Activated CD4-positive, alpha-beta T cell treated with anti-CD3 and anti-CD28 coated beads, Interleukin-2, amount 10 ng/mL, durations not matched to agents 24 days and 14 days (primary cell): ENCODE measurements around the gene CCDC57. TPM values are rescaled to one million over a fixed set of nuclear protein-coding genes. Genes with fewer than 3 reads are reported as not detected.
"Not testable (repeated sequence)": the region's sequence is repeated elsewhere in the genome, so short reads cannot be mapped to it uniquely, and the experiment has no call there.

ENCODE experiments used
- DNase-seq: peaks from one replicate; pipeline ENCODE4 v3.0.0; 2022
- H3K27ac Mint-ChIP-seq: one replicate; pipeline ENCODE4 v1.8.0; 2022; ENCODE audit warnings: mild to moderate bottlenecking, mixed read lengths
- H3K27me3 Mint-ChIP-seq: one replicate; pipeline ENCODE4 v1.8.0; 2022; ENCODE audit warnings: mixed read lengths
- H3K36me3 Mint-ChIP-seq: one replicate; pipeline ENCODE4 v1.8.0; 2022; ENCODE audit warnings: low read depth, mild to moderate bottlenecking, mixed read lengths
- H3K4me1 Mint-ChIP-seq: one replicate; pipeline ENCODE4 v1.8.0; 2021; ENCODE audit warnings: mixed read lengths
- H3K4me3 Mint-ChIP-seq: one replicate; pipeline ENCODE4 v1.8.0; 2022; ENCODE audit warnings: mild to moderate bottlenecking, moderate library complexity, mixed read lengths
- H3K9me3 Mint-ChIP-seq: one replicate; pipeline ENCODE4 v1.8.0; 2021; ENCODE audit warnings: mixed read lengths
- intact Hi-C: fragments of 100-400 bp; cut with micrococcal nuclease; formaldehyde crosslinking; loops from one replicate; pipeline ENCODE4 v1.15.1; 2023
- total RNA-seq: library from RNA; stranded (reverse); gene quantifications from 2 replicates; pipeline ENCODE4 v1.2.3, GENCODE V29; 2022

The CCDC57 gene
- total RNA-seq, 1 donor from 2014 or later = 58.4 TPM

DNA sequence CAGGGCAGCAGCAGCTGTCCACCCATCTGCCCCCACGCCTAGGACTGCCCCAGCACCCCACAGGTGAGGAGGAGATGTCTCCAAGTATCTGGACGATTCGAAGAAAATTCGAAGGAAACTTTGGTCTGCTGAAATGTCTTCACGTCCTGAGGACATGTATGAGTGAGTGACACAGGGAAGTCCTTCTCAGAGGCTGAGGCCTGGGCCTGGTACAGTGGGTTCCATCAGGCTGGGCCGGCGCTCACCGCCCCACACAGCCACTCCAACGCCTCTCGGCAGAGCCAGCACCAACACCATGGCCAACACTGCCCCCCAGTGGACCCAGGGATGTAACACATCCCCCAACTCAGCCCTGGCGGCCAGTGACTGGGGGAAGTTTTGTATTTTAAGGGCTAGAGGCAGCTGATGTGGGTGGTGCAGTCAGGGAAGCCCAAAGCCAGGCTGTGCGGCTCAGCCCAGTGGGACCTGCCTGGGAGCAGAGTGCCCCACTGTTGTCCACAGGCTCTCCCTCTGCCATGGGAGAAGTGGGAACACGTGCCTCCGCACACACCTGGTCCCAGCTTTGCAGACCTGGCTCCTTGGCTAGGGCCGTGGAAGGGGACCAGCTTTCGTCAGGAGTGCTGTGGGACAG, 58.8 kb downstream of the CCDC57 start:
- Mint-ChIP-seq H3K9me3 (peaks cover 3% of the 10 kb centered on the region), H3K27me3 (no peaks in the 10 kb centered on the region), H3K4me1 (peaks cover 5% of the 10 kb centered on the region), H3K36me3 (peaks cover 7% of the 10 kb centered on the region), H3K4me3 (no peak overlapping the region), H3K27ac (no peak overlapping the region)
- intact Hi-C loops = loop anchor here (1.0 to 10.0 kb wide), 4 partner anchors 56 to 199 kb away; partner anchors contain the start of genes CENPX, FASN and LRRC45
- peak; percentile 95 for DNase-seq

- Mint-ChIP-seq H3K27ac (no peak overlapping the region), H3K4me3 (no peak overlapping the region), H3K9me3 (peaks cover 3% of the 10 kb centered on the region), H3K36me3 (peaks cover 8% of the 10 kb centered on the region), H3K4me1 (peaks cover 5% of the 10 kb centered on the region), H3K27me3 (no peaks in the 10 kb centered on the region)
- intact Hi-C loops = loop anchor here (2.0 to 10.0 kb wide), 2 partner anchors 130 to 198 kb away; partner anchors contain the start of genes CENPX and LRRC45
- DNase-seq = no peak
Observed at GRCh38 chr17:82153295-82153691, 59.3 kb downstream of the CCDC57 start.

DNA sequence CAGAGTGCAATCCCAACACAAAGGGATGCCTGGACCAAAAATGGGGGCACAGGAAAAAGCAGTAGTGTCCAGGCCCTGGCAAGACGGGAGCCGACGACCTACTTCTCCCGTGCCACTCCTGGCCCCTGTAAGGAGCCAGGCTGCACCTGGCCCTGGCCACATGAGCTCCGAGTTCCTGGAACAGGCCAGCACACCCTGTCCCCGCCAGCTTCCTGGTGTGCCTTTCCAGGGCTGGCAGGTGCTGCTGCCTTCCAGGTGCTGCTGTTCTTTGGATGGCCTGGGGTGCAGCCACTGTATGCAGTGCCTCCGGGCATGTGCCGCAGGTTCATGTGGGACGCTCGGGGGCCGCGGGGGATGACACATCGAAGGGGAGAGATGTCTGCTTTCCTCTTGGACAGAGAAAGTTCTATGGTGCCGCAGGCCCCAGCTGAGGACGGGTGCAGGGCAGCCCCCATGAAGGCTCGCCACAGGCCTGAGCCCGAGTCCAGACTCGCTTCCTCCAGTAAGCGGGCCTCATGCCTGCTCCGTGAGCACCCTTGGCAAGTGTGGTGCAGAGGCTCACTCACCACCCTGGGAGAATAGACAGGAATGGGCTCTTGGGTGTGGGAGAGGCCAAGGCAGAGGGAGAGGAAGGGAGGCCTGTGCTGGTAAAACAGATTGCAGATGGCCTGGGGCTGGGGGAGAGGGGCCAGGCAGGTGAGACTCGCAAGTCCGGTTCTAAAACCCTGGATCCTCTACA, 59.9 kb downstream of the CCDC57 start:
- peaks cover 3% of the 10 kb centered on the region for H3K9me3 Mint-ChIP-seq
- H3K36me3 Mint-ChIP-seq = peaks cover 11% of the 10 kb centered on the region
- H3K4me1 Mint-ChIP-seq = peaks cover 5% of the 10 kb centered on the region
- H3K27me3 Mint-ChIP-seq = no peaks in the 10 kb centered on the region
- no peak overlapping the region for H3K27ac Mint-ChIP-seq
- no peak overlapping the region for H3K4me3 Mint-ChIP-seq
- no peak for DNase-seq
- intact Hi-C loops = loop anchor here (2.0 to 10.0 kb wide), 2 partner anchors 130 to 198 kb away; partner anchors contain the start of genes CENPX and LRRC45

GRCh38 chr17:82152114-82152513, 60.5 kb downstream of the CCDC57 start:
- Mint-ChIP-seq H3K4me1 (peaks cover 5% of the 10 kb centered on the region), H3K36me3 (peaks cover 12% of the 10 kb centered on the region), H3K9me3 (peaks cover 7% of the 10 kb centered on the region), H3K4me3 (no peak overlapping the region), H3K27me3 (no peaks in the 10 kb centered on the region), H3K27ac (no peak overlapping the region)
- intact Hi-C loops = loop anchor here (2.0 to 10.0 kb wide), 2 partner anchors 129 to 197 kb away; partner anchors contain the start of genes CENPX and LRRC45
- DNase-seq = no peak

GRCh38 chr17:82151106-82151957, 61.3 kb downstream of the CCDC57 start:
- H3K27ac Mint-ChIP-seq = no peak overlapping the region
- H3K27me3 Mint-ChIP-seq = no peaks in the 10 kb centered on the region
- peaks cover 16% of the 10 kb centered on the region for H3K36me3 Mint-ChIP-seq
- no peak overlapping the region for H3K4me3 Mint-ChIP-seq
- H3K9me3 Mint-ChIP-seq = peaks cover 8% of the 10 kb centered on the region
- intact Hi-C loops = loop anchor here (10.0 kb wide), 1 partner anchor 197 kb away; no protein-coding TSS in a partner anchor
- DNase-seq = no peak
- H3K4me1 Mint-ChIP-seq = peaks cover 5% of the 10 kb centered on the region

DNA sequence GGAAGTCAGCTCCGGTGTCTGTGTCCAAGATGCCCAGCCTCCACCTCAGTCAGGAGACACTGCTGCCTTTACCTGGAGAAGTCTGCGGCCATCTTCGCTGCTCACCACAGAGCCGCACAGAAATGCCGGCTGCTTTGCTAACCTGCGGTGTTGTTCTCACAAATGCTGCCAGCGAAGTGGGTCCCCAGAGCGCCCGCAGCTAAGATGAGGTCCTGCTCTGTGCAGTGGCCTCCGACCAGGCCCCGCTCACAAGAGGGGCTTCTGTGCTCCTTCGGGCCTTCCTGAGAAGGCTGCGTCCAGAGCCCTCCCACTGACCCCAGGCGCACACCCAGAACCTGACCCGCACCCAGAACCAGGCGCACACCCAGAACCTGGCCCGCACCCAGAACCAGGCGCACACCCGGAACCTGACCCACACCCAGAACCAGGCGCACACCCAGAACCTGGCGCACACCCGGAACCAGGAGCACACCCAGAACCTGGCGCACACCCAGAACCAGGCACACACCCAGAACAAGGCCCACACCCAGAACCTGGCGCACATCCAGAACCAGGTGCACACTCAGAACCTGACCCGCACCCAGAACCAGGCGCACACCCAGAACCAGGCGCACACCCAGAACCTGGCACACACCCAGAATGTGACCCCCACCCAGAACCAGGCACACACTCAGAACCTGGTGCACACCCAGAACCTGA, 63.1 kb downstream of the CCDC57 start:
- no peaks in the 10 kb centered on the region for H3K27me3 Mint-ChIP-seq
- DNase-seq = no peak
- intact Hi-C loops = loop anchor here (10.0 kb wide), 1 partner anchor 195 kb away; no protein-coding TSS in a partner anchor
- H3K36me3 Mint-ChIP-seq = peaks cover 16% of the 10 kb centered on the region
- no peak overlapping the region for H3K4me3 Mint-ChIP-seq
- H3K9me3 Mint-ChIP-seq = peaks cover 8% of the 10 kb centered on the region
- H3K27ac Mint-ChIP-seq = no peak overlapping the region
- peaks cover 5% of the 10 kb centered on the region for H3K4me1 Mint-ChIP-seq

- no peaks in the 10 kb centered on the region for H3K27me3 Mint-ChIP-seq
- intact Hi-C loops = no loop called here
- DNase-seq = no peak
Observed at GRCh38 chr17:82148997-82149396, 63.6 kb downstream of the CCDC57 start.

GRCh38 chr17:82148011-82148410, 64.6 kb downstream of the CCDC57 start:
- no peak for DNase-seq
- H3K27ac Mint-ChIP-seq = no peak overlapping the region
- H3K4me3 Mint-ChIP-seq = no peak overlapping the region
- intact Hi-C loops = no loop called here
- H3K9me3 Mint-ChIP-seq = peaks cover 8% of the 10 kb centered on the region
- H3K27me3 Mint-ChIP-seq = no peaks in the 10 kb centered on the region
- H3K4me1 Mint-ChIP-seq = no peaks in the 10 kb centered on the region
- peaks cover 16% of the 10 kb centered on the region for H3K36me3 Mint-ChIP-seq

More at GRCh38 chr17:82148997-82149396, 63.6 kb downstream of the CCDC57 start:
- Mint-ChIP-seq H3K27ac (no peak overlapping the region), H3K36me3 (peaks cover 16% of the 10 kb centered on the region), H3K4me3 (no peak overlapping the region), H3K4me1 (peaks cover 5% of the 10 kb centered on the region), H3K9me3 (peaks cover 8% of the 10 kb centered on the region)

GRCh38 chr17:82146663-82147654, 65.7 kb downstream of the CCDC57 start:
- no peak for DNase-seq
- H3K4me1 Mint-ChIP-seq = no peaks in the 10 kb centered on the region
- no peaks in the 10 kb centered on the region for H3K27me3 Mint-ChIP-seq
- peaks cover 8% of the 10 kb centered on the region for H3K9me3 Mint-ChIP-seq
- H3K36me3 Mint-ChIP-seq = peaks cover 16% of the 10 kb centered on the region
- no peak overlapping the region for H3K27ac Mint-ChIP-seq
- intact Hi-C loops = no loop called here
- no peak overlapping the region for H3K4me3 Mint-ChIP-seq

- Mint-ChIP-seq H3K4me3 (no peak overlapping the region), H3K4me1 (no peaks in the 10 kb centered on the region), H3K36me3 (peaks cover 16% of the 10 kb centered on the region), H3K9me3 (peaks cover 8% of the 10 kb centered on the region), H3K27ac (no peak overlapping the region), H3K27me3 (no peaks in the 10 kb centered on the region)
- intact Hi-C loops = no loop called here
- no peak for DNase-seq
Observed at GRCh38 chr17:82145550-82146155, 67.0 kb downstream of the CCDC57 start.

GRCh38 chr17:82143333-82143732, 69.3 kb downstream of the CCDC57 start:
- H3K4me1 Mint-ChIP-seq = no peaks in the 10 kb centered on the region
- H3K4me3 Mint-ChIP-seq = no peak overlapping the region
- intact Hi-C loops = no loop called here
- H3K9me3 Mint-ChIP-seq = peaks cover 4% of the 10 kb centered on the region
- H3K27ac Mint-ChIP-seq = no peak overlapping the region
- no peaks in the 10 kb centered on the region for H3K27me3 Mint-ChIP-seq
- peaks cover 11% of the 10 kb centered on the region for H3K36me3 Mint-ChIP-seq
- no peak for DNase-seq

GRCh38 chr17:82139961-82140360, 72.7 kb downstream of the CCDC57 start:
- H3K27me3 Mint-ChIP-seq, H3K4me1 Mint-ChIP-seq, DNase-seq, H3K27ac Mint-ChIP-seq, H3K9me3 Mint-ChIP-seq, intact Hi-C loops, H3K36me3 Mint-ChIP-seq, H3K4me3 Mint-ChIP-seq: not testable (repeated sequence)
